Prostate gland (tissue), 2 donors: ENCODE results near the gene SEPTIN14. TPM values are rescaled to one million over a fixed set of nuclear protein-coding genes. Genes with fewer than 3 reads are reported as not detected.
"Not testable (repeated sequence)": the region's sequence is repeated elsewhere in the genome, so short reads cannot be mapped to it uniquely, and the experiment has no call there.

Source experiments
- DNase-seq: peaks from one replicate; pipeline ENCODE4 v3.0.0-alpha.2; 2019; ENCODE audit warnings: low spot score
- H3K27ac ChIP-seq, 2 donors: fragments of 200-600 bp; sonication (generic); 2 replicates each; pipeline ENCODE4 v1.5.1; 2017 to 2019
- H3K27me3 ChIP-seq: fragments of 200-600 bp; sonication (generic); replicated peaks from 2 replicates; pipeline ENCODE4 v1.5.1; 2019; ENCODE audit not compliant: insufficient read depth
- H3K36me3 ChIP-seq, 2 donors: fragments of 200-600 bp; sonication (generic); 1 replicate in 1 of 2; 2 replicates in 1 of 2; pipeline versions ENCODE4 v1.5.1 to v1.8.1; 2017 to 2019
- H3K4me1 ChIP-seq: fragments of 200-600 bp; sonication (generic); replicated peaks from 2 replicates; pipeline ENCODE4 v1.5.1; 2019
- H3K4me3 ChIP-seq, 2 donors: fragments of 200-600 bp; sonication (generic); 2 replicates each; pipeline ENCODE4 v1.5.1; 2017 to 2019
- H3K9me3 ChIP-seq: fragments of 200-600 bp; sonication (generic); 2 replicates; pipeline ENCODE4 v1.5.1; 2017
- POLR2A ChIP-seq: fragments of 450-650 bp; IDR thresholded peaks from one replicate; pipeline ENCODE4 v1.6.1; 2016; ENCODE audit warnings: antibody characterized with exemption, mild to moderate bottlenecking
- POLR2AphosphoS5 ChIP-seq: sonication (generic); formaldehyde crosslinking; IDR thresholded peaks from one replicate; pipeline ENCODE4 v1.6.1; 2017; ENCODE audit warnings: antibody characterized with exemption
- WGBS: methylation state at CpG from one replicate; pipeline ENCODE4 v1.1.5; 2018; 5-methylcytosine and 5-hydroxymethylcytosine counted together
- intact Hi-C: fragments of 100-400 bp; cut with DNase I; formaldehyde crosslinking; loops from one replicate; pipeline ENCODE4 v1.14.2; 2022
- total RNA-seq, 2 donors: library from RNA; depleted of rRNA; stranded (reverse); fragments of >200 nt; gene quantifications; one replicate each; pipeline ENCODE4 v1.1.0, GENCODE V29; 2016
- TF ChIP-seq, protein P1 (sequence below), 4 experiments: fragments of 200-600 bp in 2 of 4; fragments of 450-650 bp in 2 of 4; sonication (generic) in 2 of 4; IDR thresholded peaks; 1 replicate in 3 of 4; 2 replicates in 1 of 4; pipeline ENCODE4 v1.5.1; 2016 to 2019; ENCODE audit warnings: antibody characterized with exemption in 4 of 4, mild to moderate bottlenecking in 2 of 4, moderate library complexity in 2 of 4

SEPTIN14 gene
- total RNA-seq, 2 donors from 2014 or later = 26.2 TPM; not detected in 1

DNA sequence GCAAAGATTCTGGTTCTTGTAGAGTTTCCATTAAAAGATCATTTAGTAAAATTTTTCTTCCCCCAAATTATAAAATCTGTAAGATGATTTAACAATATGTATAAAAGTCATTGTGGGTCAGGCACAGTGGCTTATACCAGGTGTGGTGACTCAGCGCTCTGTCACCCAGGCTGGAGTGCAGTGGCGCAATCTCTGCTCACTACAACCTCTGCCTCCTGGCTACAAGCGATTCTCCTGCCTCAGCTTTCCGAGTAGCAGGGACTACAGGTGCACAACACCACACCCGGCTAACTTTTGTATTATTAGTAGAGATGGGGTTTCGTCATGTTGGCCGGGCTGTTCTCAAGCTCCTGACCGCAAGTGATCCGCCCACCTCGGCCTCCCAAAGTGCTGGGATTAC is 68.0 kb downstream of the SEPTIN14 start:
- H3K9me3 ChIP-seq = no peaks in the 10 kb centered on the region
- TF ChIP-seq, protein P1, sequence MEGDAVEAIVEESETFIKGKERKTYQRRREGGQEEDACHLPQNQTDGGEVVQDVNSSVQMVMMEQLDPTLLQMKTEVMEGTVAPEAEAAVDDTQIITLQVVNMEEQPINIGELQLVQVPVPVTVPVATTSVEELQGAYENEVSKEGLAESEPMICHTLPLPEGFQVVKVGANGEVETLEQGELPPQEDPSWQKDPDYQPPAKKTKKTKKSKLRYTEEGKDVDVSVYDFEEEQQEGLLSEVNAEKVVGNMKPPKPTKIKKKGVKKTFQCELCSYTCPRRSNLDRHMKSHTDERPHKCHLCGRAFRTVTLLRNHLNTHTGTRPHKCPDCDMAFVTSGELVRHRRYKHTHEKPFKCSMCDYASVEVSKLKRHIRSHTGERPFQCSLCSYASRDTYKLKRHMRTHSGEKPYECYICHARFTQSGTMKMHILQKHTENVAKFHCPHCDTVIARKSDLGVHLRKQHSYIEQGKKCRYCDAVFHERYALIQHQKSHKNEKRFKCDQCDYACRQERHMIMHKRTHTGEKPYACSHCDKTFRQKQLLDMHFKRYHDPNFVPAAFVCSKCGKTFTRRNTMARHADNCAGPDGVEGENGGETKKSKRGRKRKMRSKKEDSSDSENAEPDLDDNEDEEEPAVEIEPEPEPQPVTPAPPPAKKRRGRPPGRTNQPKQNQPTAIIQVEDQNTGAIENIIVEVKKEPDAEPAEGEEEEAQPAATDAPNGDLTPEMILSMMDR (IDR thresholded peaks at IDR 0.05) = no peak
- no peak for TF ChIP-seq POLR2A
- TF ChIP-seq POLR2AphosphoS5 = no peak
- 94% methylated on average over 10 of the region's 10 CpGs for WGBS

DNA sequence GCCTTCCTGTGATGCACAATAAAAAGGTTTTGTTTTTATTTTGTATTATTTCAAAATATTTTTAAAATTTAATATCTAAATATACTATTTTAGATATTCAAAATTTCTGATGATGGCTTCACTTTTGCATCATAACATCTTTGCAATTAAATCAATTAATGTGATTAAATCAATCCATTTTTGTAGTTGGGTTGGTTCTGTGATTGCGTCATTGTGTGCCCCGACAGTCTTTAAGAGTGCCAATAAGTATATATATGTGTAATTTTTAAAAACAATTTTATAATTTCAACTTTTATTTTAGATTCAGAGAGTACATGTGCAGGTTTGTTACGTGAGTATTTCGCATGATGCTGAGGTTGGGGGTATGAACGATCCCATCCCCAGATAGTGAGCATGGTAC is 70.5 kb downstream of the SEPTIN14 start:
- no peak for DNase-seq
- Histone ChIP-seq H3K4me1 (no peaks in the 10 kb centered on the region), H3K9me3 (no peaks in the 10 kb centered on the region), H3K27me3 (no peaks in the 10 kb centered on the region), H3K4me3 (no peak overlapping the region), H3K27ac (no peak overlapping the region), H3K36me3 (no peaks in the 10 kb centered on the region)
- TF ChIP-seq, protein P1 (IDR thresholded peaks at IDR 0.05) = no peak
- TF ChIP-seq POLR2AphosphoS5 (no peak), POLR2A (no peak)
- 92% methylated on average over 5 of the region's 5 CpGs for WGBS
- intact Hi-C loops = no loop called here

More for the DNA sequence above, 68.0 kb downstream of the SEPTIN14 start:
- H3K27me3 ChIP-seq = no peaks in the 10 kb centered on the region
- H3K36me3 ChIP-seq = no peaks in the 10 kb centered on the region
- no peaks in the 10 kb centered on the region for H3K4me1 ChIP-seq
- no peak overlapping the region for H3K4me3 ChIP-seq
- DNase-seq = no peak
- intact Hi-C loops = no loop called here
- H3K27ac ChIP-seq = no peak overlapping the region

DNA sequence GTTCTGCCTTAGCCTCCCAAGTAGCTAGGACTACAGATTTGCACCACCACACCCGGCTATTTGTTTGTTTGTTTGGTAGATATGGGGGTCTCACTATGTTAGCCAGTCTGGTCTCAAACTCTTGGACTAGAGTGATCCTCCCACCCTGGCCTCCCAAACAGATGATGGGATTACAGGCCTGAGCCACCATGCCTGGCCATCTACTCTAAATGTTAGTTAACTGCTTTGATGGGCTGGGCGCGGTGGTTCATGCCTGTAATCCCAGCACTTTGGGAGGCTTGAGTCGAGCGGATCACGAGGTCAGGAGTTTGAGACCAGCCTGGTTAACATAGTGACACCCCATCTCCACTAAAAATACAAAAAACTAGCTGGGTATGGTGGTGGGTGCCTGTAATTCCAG is 74.8 kb downstream of the SEPTIN14 start:
- no peak for DNase-seq
- 91% methylated on average over 6 of the region's 6 CpGs for WGBS

DNA sequence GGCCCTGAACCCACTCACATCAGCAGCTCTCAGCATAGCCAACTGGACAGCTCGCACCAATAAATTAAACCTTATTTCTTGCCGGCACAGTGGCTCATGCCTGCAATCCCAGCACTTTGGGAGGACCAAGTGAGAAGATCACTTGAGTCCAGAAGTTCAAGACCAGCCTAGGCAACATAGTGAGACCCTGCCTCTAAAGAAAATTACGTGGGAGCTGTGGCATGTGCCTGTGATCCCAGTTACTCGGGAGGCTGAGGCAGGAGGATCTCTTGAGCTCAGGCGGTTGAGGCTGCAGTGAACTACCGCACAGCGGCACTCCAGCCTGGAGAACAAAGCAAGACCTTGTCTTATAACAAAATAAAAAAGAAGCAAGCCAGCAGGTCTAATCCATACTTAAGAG is 75.7 kb downstream of the SEPTIN14 start:
- H3K36me3 ChIP-seq = no peaks in the 10 kb centered on the region
- H3K27ac ChIP-seq = no peak overlapping the region
- WGBS = 83% methylated on average over 7 of the region's 7 CpGs
- no peaks in the 10 kb centered on the region for H3K4me1 ChIP-seq
- TF ChIP-seq, protein P1 (IDR thresholded peaks at IDR 0.05) = no peak
- TF ChIP-seq POLR2A (no peak), POLR2AphosphoS5 (no peak)
- intact Hi-C loops = no loop called here
- H3K27me3 ChIP-seq = no peaks in the 10 kb centered on the region
- no peak for DNase-seq
- no peak overlapping the region for H3K4me3 ChIP-seq
- no peaks in the 10 kb centered on the region for H3K9me3 ChIP-seq

More for the DNA sequence above, 74.8 kb downstream of the SEPTIN14 start:
- no peaks in the 10 kb centered on the region for H3K36me3 ChIP-seq
- intact Hi-C loops = no loop called here
- no peak for TF ChIP-seq POLR2A
- TF ChIP-seq POLR2AphosphoS5 = no peak
- TF ChIP-seq, protein P1 (IDR thresholded peaks at IDR 0.05) = no peak
- no peaks in the 10 kb centered on the region for H3K9me3 ChIP-seq
- H3K4me1 ChIP-seq = no peaks in the 10 kb centered on the region
- no peak overlapping the region for H3K27ac ChIP-seq
- H3K27me3 ChIP-seq = no peaks in the 10 kb centered on the region
- no peak overlapping the region for H3K4me3 ChIP-seq

DNA sequence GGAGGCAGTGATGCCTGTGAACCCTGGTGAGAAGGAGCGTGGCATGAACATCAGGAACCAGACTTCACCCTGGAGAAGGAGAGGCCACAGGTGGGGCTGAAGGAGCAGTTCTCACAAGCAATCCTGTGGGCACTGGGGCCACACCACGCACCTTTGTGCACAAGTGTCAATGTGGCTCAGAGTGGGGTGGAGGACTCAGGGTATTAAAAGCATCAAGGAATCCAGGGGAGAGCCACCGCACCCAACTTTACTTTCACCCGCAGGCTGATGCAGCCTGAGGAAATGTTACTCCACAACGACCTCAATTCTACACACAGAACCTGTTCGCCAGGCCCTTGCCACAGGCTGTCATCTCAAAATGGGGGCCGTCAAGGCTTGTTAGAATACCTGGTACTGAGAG is 77.1 kb downstream of the SEPTIN14 start:
- intact Hi-C loops, H3K36me3 ChIP-seq, H3K27me3 ChIP-seq, H3K4me1 ChIP-seq, H3K9me3 ChIP-seq, DNase-seq, H3K27ac ChIP-seq, H3K4me3 ChIP-seq: not testable (repeated sequence)
- 72% methylated on average over 7 of the region's 7 CpGs for WGBS
